ENCODE measurements around the gene RALGPS2. TPM values are rescaled to one million over a fixed set of nuclear protein-coding genes. Genes with fewer than 3 reads are reported as not detected.
"Not testable (repeated sequence)": the region's sequence is repeated elsewhere in the genome, so short reads cannot be mapped to it uniquely, and the experiment has no call there.

Gene RALGPS2
- total RNA-seq, 1 donor from 2014 or later = 1.8 TPM

GRCh38 chr1:178723546-178723945, 1.5 kb upstream of the RALGPS2 start:
- intact Hi-C loops (cut with micrococcal nuclease) = no loop called here

- intact Hi-C loops (cut with micrococcal nuclease) = no loop called here
These were observed 692 bp upstream of the RALGPS2 start for GRCh38 chr1:178724376-178724727.

GRCh38 chr1:178725466-178726086, 532 bp downstream of the RALGPS2 start:
- intact Hi-C loops (cut with micrococcal nuclease) = loop anchor here (1.0 to 5.0 kb wide), 8 partner anchors 183 to 1907 kb away; partner anchors contain the start of genes SOAT1, TOR3A and XPR1

GRCh38 chr1:178726087-178726517, 1.1 kb downstream of the RALGPS2 start:
- intact Hi-C loops (cut with micrococcal nuclease) = loop anchor here (1.0 to 5.0 kb wide), 7 partner anchors 184 to 1906 kb away; partner anchors contain the start of genes SOAT1, TOR3A and XPR1

GRCh38 chr1:178726545-178726944, 1.5 kb downstream of the RALGPS2 start:
- intact Hi-C loops (cut with micrococcal nuclease) = loop anchor here (1.0 to 5.0 kb wide), 7 partner anchors 184 to 1906 kb away; partner anchors contain the start of genes SOAT1, TOR3A and XPR1

GRCh38 chr1:178727014-178727895, 2.2 kb downstream of the RALGPS2 start:
- intact Hi-C loops (cut with micrococcal nuclease) = loop anchor here (2.0 to 5.0 kb wide), 4 partner anchors 356 to 1905 kb away; partner anchors contain the start of genes TOR3A and XPR1

- intact Hi-C loops (cut with micrococcal nuclease) = no loop called here
These were observed 8.9 kb downstream of the RALGPS2 start for GRCh38 chr1:178733972-178734371.

GRCh38 chr1:178738780-178739179, 13.7 kb downstream of the RALGPS2 start:
- intact Hi-C loops (cut with micrococcal nuclease) = no loop called here

- intact Hi-C loops (cut with micrococcal nuclease) = no loop called here
These were observed 14.4 kb downstream of the RALGPS2 start for GRCh38 chr1:178739285-178740045.

GRCh38 chr1:178740491-178740890, 15.4 kb downstream of the RALGPS2 start:
- intact Hi-C loops (cut with micrococcal nuclease) = no loop called here

- intact Hi-C loops (cut with micrococcal nuclease) = no loop called here
These were observed 15.9 kb downstream of the RALGPS2 start for GRCh38 chr1:178740924-178741323.

- intact Hi-C loops (cut with micrococcal nuclease) = no loop called here
These were observed 18.8 kb downstream of the RALGPS2 start for GRCh38 chr1:178743801-178744200.

GRCh38 chr1:178745260-178745659, 20.2 kb downstream of the RALGPS2 start:
- intact Hi-C loops (cut with micrococcal nuclease) = no loop called here

- intact Hi-C loops (cut with micrococcal nuclease) = no loop called here
These were observed 21.3 kb downstream of the RALGPS2 start for GRCh38 chr1:178746345-178746744.

GRCh38 chr1:178747361-178747760, 22.3 kb downstream of the RALGPS2 start:
- intact Hi-C loops (cut with micrococcal nuclease) = not testable (repeated sequence)

- intact Hi-C loops (cut with micrococcal nuclease) = no loop called here
These were observed 24.6 kb downstream of the RALGPS2 start for GRCh38 chr1:178749581-178750166.

GRCh38 chr1:178751046-178751445, 26.0 kb downstream of the RALGPS2 start:
- intact Hi-C loops (cut with micrococcal nuclease) = no loop called here

- intact Hi-C loops (cut with micrococcal nuclease) = loop anchor here (1.0 to 2.0 kb wide), 3 partner anchors 211 to 442 kb away; no protein-coding TSS in a partner anchor
These were observed 27.8 kb downstream of the RALGPS2 start for GRCh38 chr1:178752891-178753290.

GRCh38 chr1:178754655-178755256, 29.7 kb downstream of the RALGPS2 start:
- intact Hi-C loops (cut with micrococcal nuclease) = not testable (repeated sequence)

GRCh38 chr1:178768423-178768822, 43.4 kb downstream of the RALGPS2 start:
- intact Hi-C loops (cut with micrococcal nuclease) = loop anchor here (1.0 to 2.0 kb wide), 4 partner anchors 235 to 601 kb away; no protein-coding TSS in a partner anchor
